ENCODE results near the gene DKC1. TPM values are rescaled to one million over a fixed set of nuclear protein-coding genes. Genes with fewer than 3 reads are reported as not detected.
"Not testable (repeated sequence)": the region's sequence is repeated elsewhere in the genome, so short reads cannot be mapped to it uniquely, and the experiment has no call there.

The DKC1 gene
- total RNA-seq, 1 donor from 2014 or later = 27.9 TPM

DNA sequence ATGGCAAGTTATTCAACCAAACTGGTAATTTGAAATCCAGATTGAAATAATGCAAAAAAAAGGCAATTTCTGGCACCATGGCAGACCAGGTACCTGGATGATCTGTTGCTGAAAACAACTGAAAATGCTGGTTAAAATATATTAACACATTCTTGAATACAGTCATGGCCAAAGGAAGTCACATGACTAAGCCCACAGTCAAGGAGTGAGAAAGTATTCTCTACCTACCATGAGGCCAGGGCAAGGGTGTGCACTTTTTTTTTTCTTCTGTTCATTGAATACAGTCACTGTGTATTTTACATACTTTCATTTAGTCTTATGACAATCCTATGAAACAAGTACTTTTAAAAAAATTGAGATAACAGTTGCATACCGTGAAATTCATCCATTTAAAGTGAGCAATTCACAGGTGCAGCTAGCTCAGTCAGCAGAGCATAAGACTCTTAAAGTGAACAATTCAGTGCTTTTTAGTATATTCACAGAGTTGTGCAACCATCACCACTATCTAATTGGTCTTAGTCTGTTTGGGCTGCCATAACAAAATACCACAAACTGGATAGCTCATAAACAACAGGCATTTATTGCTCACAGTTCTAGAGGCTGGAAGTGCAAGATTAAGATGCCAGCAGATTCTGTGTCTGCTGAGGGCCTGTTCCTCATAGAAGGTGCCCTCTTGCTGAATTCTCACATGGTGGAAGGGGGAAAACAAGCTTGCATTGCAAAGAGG is 47.4 kb downstream of the DKC1 start:
- intact Hi-C loops (cut with DNase I) = no loop called here
- DNase-seq (ENCODE audit: low spot score) (no peak), ATAC-seq (no peak)

GRCh38 chrX:154812341-154813101 is 49.9 kb downstream of the DKC1 start:
- DNase-seq (ENCODE audit: low spot score) (no peak), ATAC-seq (no peak)
- intact Hi-C loops (cut with DNase I) = no loop called here

DNA sequence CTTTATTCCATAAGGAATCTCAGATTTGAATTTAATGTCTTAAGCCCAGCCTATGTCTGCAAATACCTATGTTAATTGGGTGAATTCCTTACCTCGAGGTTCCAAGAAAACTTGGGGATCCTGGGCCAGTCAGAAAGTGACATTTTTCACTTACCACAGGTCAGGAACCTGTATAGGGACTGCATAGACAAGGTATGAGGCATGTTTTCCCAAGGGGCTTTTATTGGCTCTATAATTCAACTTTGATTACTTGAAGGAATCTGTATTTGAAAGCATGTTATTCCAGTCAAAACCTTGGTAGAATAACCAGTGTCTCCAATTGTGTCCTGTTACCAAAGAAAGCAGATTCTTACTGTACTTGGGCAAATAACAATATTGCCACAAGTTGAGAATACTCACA is 51.1 kb downstream of the DKC1 start:
- intact Hi-C loops (cut with DNase I) = no loop called here
- ATAC-seq = no peak
- DNase-seq (ENCODE audit: low spot score) = no peak

DNA sequence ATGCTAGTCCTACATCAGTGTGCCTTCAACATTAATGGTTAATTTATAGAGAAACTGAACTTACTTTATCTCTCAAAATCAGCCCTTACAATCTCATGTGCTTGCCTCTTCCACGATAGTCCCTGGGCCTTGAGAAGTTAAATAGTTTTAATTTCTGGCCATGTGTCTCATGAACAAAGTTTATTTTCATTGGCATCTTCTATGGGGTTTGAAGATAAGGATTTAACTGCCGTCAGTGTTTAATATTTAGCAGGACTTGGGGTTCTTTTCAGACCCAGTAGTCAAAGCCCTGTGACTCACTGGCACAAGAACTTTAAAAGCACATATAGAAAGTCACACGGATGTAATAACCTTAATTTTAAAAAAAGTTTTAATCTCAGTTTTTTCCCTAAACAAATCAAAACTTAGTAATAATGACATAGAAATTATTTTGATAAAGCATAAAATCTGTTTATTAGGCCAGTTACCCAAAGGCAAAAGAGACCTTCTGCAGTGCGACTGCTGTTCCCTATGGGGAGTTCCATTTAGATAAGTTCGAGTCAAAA is 52.7 kb downstream of the DKC1 start:
- ATAC-seq (no peak), DNase-seq (ENCODE audit: low spot score) (no peak)
- intact Hi-C loops (cut with DNase I) = no loop called here

- intact Hi-C loops (cut with DNase I); DNase-seq (ENCODE audit: low spot score); ATAC-seq: not testable (repeated sequence)
Measured at GRCh38 chrX:154816326-154816898, 53.7 kb downstream of the DKC1 start.

- DNase-seq (ENCODE audit: low spot score); intact Hi-C loops (cut with DNase I); ATAC-seq: not testable (repeated sequence)
Measured at GRCh38 chrX:154817048-154817618, 54.5 kb downstream of the DKC1 start.

- DNase-seq (ENCODE audit: low spot score) (no peak), ATAC-seq (no peak)
- intact Hi-C loops (cut with DNase I) = no loop called here
Measured at GRCh38 chrX:154818916-154819770, 56.5 kb downstream of the DKC1 start.

- ATAC-seq (no peak), DNase-seq (ENCODE audit: low spot score) (no peak)
- intact Hi-C loops (cut with DNase I) = no loop called here
Measured at GRCh38 chrX:154819771-154820341, 57.2 kb downstream of the DKC1 start.

- ATAC-seq (no peak), DNase-seq (ENCODE audit: low spot score) (no peak)
- intact Hi-C loops (cut with DNase I) = no loop called here
Measured at GRCh38 chrX:154821523-154821922, 58.9 kb downstream of the DKC1 start.

- DNase-seq (ENCODE audit: low spot score) = no peak
- ATAC-seq = no peak
- intact Hi-C loops (cut with DNase I) = no loop called here
Measured at GRCh38 chrX:154822029-154822428, 59.4 kb downstream of the DKC1 start.

GRCh38 chrX:154824638-154825037 is 62.0 kb downstream of the DKC1 start:
- DNase-seq (ENCODE audit: low spot score) (no peak), ATAC-seq (no peak)
- intact Hi-C loops (cut with DNase I) = no loop called here

GRCh38 chrX:154825586-154825985 is 62.9 kb downstream of the DKC1 start:
- DNase-seq (ENCODE audit: low spot score); ATAC-seq; intact Hi-C loops (cut with DNase I): not testable (repeated sequence)

Other genes with a start within 250 kb of the DKC1 start
- 40.3 TPM for gene FAM3A, start 246.6 kb upstream of the DKC1 start, total RNA-seq
- gene G6PD, start 216.0 kb upstream of the DKC1 start, total RNA-seq = 50.4 TPM
- 25.2 TPM for gene IKBKG, start 215.2 kb upstream of the DKC1 start, total RNA-seq
- gene CTAG1A, start 177.7 kb upstream of the DKC1 start, total RNA-seq = not detected
- not detected for gene CTAG1B, start 143.6 kb upstream of the DKC1 start, total RNA-seq
- not detected for gene CTAG2, start 109.3 kb upstream of the DKC1 start, total RNA-seq
- 7.6 TPM for gene GAB3, start 11.8 kb upstream of the DKC1 start, total RNA-seq
- gene MPP1, start 42.6 kb downstream of the DKC1 start, total RNA-seq = 52.0 TPM
- gene SMIM9, start 71.8 kb downstream of the DKC1 start, total RNA-seq = not detected
- 24.1 TPM for gene F8A1, start 123.5 kb downstream of the DKC1 start, total RNA-seq